MM.1S (cell line): ENCODE data around the gene LRRC74B.
"Not testable (repeated sequence)": the region's sequence is repeated elsewhere in the genome, so short reads cannot be mapped to it uniquely, and the experiment has no call there.

Source experiments
- DNase-seq: peaks from one replicate; pipeline ENCODE4 v3.0.0-alpha.2; 2015
- H2AFZ ChIP-seq: fragments of 300-600 bp; sonication (generic); 2 replicates; pipeline ENCODE4 v1.6.0; 2016; ENCODE audit warnings: antibody characterized with exemption, low read length
- H3F3A ChIP-seq: fragments of 300-600 bp; sonication (generic); 2 replicates; pipeline ENCODE4 v1.6.1; 2016; ENCODE audit warnings: mild to moderate bottlenecking, antibody characterized with exemption, low read length, moderate library complexity, mixed read lengths; ENCODE audit not compliant: insufficient read depth
- H3K27ac ChIP-seq: fragments of 300-600 bp; sonication (generic); 2 replicates; pipeline ENCODE4 v1.5.1; 2016; ENCODE audit warnings: mild to moderate bottlenecking, low read length
- H3K27me3 ChIP-seq: fragments of 300-600 bp; sonication (generic); replicated peaks from 2 replicates; pipeline ENCODE4 v1.6.0; 2016; ENCODE audit warnings: low read length; ENCODE audit not compliant: insufficient read depth
- H3K36me3 ChIP-seq: fragments of 300-600 bp; sonication (generic); replicated peaks from 2 replicates; pipeline ENCODE4 v1.6.1; 2016; ENCODE audit warnings: mild to moderate bottlenecking, low read length, mixed read lengths; ENCODE audit not compliant: insufficient read depth
- H3K4me1 ChIP-seq: fragments of 300-600 bp; sonication (generic); 2 replicates; pipeline ENCODE4 v1.6.1; 2016; ENCODE audit warnings: low read length, mixed read lengths
- H3K4me2 ChIP-seq: fragments of 300-600 bp; sonication (generic); 2 replicates; pipeline ENCODE4 v1.6.0; 2016; ENCODE audit warnings: low read depth, low read length
- H3K4me3 ChIP-seq: fragments of 300-600 bp; sonication (generic); 2 replicates; pipeline ENCODE4 v1.5.1; 2016; ENCODE audit warnings: low read length, mixed read lengths
- H3K79me2 ChIP-seq: fragments of 300-600 bp; sonication (generic); 2 replicates; pipeline ENCODE4 v1.6.1; 2016; ENCODE audit warnings: mixed run types, low read length, mixed read lengths
- H3K9ac ChIP-seq: fragments of 300-600 bp; sonication (generic); 2 replicates; pipeline ENCODE4 v1.6.1; 2016; ENCODE audit warnings: low read length, mixed read lengths
- H3K9me2 ChIP-seq: fragments of 300-600 bp; sonication (generic); replicated peaks from 2 replicates; pipeline ENCODE4 v1.6.1; 2016; ENCODE audit warnings: mild to moderate bottlenecking, low read length, mixed read lengths; ENCODE audit not compliant: insufficient read depth
- H3K9me3 ChIP-seq: fragments of 300-600 bp; sonication (generic); replicated peaks from 2 replicates; pipeline ENCODE4 v1.6.1; 2016; ENCODE audit warnings: mild to moderate bottlenecking, low read length, mixed read lengths; ENCODE audit not compliant: insufficient read depth
- H4K20me1 ChIP-seq: fragments of 300-600 bp; sonication (generic); 2 replicates; pipeline ENCODE4 v1.6.1; 2016; ENCODE audit warnings: mild to moderate bottlenecking, low read length, moderate library complexity, mixed read lengths; ENCODE audit not compliant: insufficient read depth
- EZH2 ChIP-seq: fragments of 300-600 bp; sonication (generic); optimal IDR thresholded peaks from 2 replicates; pipeline ENCODE3; 2017; ENCODE audit warnings: low read depth, mild to moderate bottlenecking, antibody characterized with exemption, low read length, mixed read lengths
- EZH2phosphoT487 ChIP-seq: fragments of 300-600 bp; sonication (generic); IDR thresholded peaks from 2 replicates; pipeline ENCODE4 v1.6.1; 2018; ENCODE audit warnings: antibody characterized with exemption, low read length
- TF ChIP-seq, protein P1 (sequence below): fragments of 300-600 bp; sonication (generic); IDR thresholded peaks from 2 replicates; pipeline ENCODE4 v1.5.1; 2016; ENCODE audit warnings: antibody characterized with exemption, low read length, mixed read lengths

LRRC74B gene

DNA sequence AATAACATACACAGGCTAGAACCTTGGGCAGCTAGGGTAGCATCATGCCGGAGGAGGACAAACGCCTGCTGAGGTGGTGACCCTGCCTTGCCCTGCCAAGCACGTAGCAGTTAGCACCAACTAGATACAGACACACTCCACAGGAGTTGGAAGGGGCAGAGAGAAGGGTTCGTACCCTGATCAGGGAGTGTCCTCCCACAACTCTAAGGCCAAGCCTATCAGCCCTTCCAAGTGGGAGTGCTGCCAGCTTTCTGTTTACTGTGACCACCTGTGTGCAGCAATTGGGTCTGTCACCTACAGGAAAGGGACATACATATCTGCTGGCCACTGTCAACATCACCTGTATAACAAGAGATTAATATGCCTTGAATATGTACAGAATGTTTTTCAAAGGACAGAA, 42.0 kb upstream of the LRRC74B start:
- H3K9ac ChIP-seq, result no peak overlapping the region
- H3K27me3 ChIP-seq, result peaks cover 22% of the 10 kb centered on the region
- no peak overlapping the region for H2AFZ ChIP-seq
- no peaks in the 10 kb centered on the region for H3K9me2 ChIP-seq
- H3F3A ChIP-seq, result peaks cover 16% of the 10 kb centered on the region
- H3K9me3 ChIP-seq, result no peaks in the 10 kb centered on the region
- H4K20me1 ChIP-seq, result no peaks in the 10 kb centered on the region
- TF ChIP-seq, protein P1, sequence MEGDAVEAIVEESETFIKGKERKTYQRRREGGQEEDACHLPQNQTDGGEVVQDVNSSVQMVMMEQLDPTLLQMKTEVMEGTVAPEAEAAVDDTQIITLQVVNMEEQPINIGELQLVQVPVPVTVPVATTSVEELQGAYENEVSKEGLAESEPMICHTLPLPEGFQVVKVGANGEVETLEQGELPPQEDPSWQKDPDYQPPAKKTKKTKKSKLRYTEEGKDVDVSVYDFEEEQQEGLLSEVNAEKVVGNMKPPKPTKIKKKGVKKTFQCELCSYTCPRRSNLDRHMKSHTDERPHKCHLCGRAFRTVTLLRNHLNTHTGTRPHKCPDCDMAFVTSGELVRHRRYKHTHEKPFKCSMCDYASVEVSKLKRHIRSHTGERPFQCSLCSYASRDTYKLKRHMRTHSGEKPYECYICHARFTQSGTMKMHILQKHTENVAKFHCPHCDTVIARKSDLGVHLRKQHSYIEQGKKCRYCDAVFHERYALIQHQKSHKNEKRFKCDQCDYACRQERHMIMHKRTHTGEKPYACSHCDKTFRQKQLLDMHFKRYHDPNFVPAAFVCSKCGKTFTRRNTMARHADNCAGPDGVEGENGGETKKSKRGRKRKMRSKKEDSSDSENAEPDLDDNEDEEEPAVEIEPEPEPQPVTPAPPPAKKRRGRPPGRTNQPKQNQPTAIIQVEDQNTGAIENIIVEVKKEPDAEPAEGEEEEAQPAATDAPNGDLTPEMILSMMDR, result no peak
- TF ChIP-seq EZH2, result no peak
- TF ChIP-seq EZH2phosphoT487, result no peak
- peaks cover 21% of the 10 kb centered on the region for H3K79me2 ChIP-seq
- no peak overlapping the region for H3K4me2 ChIP-seq
- no peak for DNase-seq
- no peak overlapping the region for H3K4me3 ChIP-seq
- H3K27ac ChIP-seq, result no peak overlapping the region
- H3K4me1 ChIP-seq, result peaks cover 9% of the 10 kb centered on the region; the same call in 1 of the 2 replicates
- no peaks in the 10 kb centered on the region for H3K36me3 ChIP-seq

DNA sequence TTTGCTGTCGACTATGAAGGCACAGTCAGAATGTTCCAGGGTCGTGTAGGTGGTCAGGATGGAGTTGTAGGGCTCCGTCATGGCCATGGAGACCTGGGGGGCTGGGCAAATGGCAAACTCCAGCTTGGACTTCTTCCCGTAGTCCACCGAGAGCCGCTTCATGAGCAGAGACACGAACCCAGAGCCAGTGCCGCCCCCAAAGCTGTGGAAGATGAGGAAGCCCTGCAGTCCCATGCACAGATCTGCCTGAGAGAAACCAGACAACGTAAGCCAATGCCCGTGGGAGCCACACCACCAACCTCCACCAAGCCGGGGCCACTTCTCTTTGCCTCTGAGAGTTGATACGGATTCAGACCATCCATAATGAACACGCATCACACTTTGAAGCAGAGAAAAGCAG, 36.5 kb upstream of the LRRC74B start:
- H3K27ac ChIP-seq, H4K20me1 ChIP-seq, H3F3A ChIP-seq, DNase-seq, H3K4me1 ChIP-seq, H3K79me2 ChIP-seq, H3K9me2 ChIP-seq, H2AFZ ChIP-seq, H3K9ac ChIP-seq, H3K4me3 ChIP-seq, H3K36me3 ChIP-seq, H3K9me3 ChIP-seq, H3K4me2 ChIP-seq: not testable (repeated sequence)
- H3K27me3 ChIP-seq, result peaks cover 43% of the 10 kb centered on the region

DNA sequence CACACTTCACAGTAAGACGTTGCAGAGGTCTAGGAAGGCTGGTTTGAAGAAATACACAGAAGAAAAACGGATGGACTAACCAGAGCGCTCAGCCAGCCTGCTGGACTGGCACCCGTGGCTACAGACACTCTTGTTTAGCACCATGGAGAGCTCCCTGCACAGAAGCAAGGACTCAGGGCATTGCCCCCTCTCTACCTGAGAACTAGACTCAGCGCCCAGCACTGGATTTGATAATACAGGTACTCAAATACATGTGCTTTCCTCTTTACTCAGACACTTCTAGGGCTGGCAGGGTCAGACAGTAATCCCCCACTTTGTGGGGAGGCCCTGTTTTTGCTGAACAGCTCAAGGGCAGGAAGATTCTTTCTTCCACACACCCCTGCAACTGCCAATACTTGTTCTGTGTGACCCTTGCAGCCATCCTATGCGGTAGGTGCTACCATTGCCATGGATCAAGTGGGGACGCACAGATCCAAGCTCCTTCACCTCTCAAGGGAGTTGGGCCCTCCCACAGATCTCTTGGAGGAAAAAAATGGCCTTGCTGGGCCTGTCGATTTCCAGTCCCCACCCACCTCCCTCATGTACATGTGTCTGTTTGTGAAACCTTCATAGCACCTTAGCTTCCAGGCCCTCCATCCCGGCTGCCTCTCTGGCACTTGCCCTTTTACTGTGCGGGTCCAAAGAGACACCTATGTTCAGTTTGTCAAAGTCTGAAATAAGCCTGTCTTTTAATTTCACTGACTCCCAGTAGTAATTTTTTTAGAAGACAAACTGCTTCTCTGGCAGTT, 35.9 kb upstream of the LRRC74B start:
- no peaks in the 10 kb centered on the region for H4K20me1 ChIP-seq
- no peak overlapping the region for H3K4me3 ChIP-seq
- H3K4me1 ChIP-seq, result no peaks in the 10 kb centered on the region; the same call in 1 of the 2 replicates
- H3K36me3 ChIP-seq, result no peaks in the 10 kb centered on the region
- no peaks in the 10 kb centered on the region for H3K9me3 ChIP-seq
- no peak overlapping the region for H3K27ac ChIP-seq
- no peak overlapping the region for H2AFZ ChIP-seq
- peaks cover 47% of the 10 kb centered on the region for H3K27me3 ChIP-seq
- no peaks in the 10 kb centered on the region for H3F3A ChIP-seq
- H3K4me2 ChIP-seq, result no peak overlapping the region
- no peaks in the 10 kb centered on the region for H3K79me2 ChIP-seq
- peak; percentile 66 for DNase-seq
- H3K9ac ChIP-seq, result no peak overlapping the region
- H3K9me2 ChIP-seq, result no peaks in the 10 kb centered on the region
- TF ChIP-seq EZH2phosphoT487, result no peak
- no peak for TF ChIP-seq EZH2
- TF ChIP-seq, protein P1, result no peak

DNA sequence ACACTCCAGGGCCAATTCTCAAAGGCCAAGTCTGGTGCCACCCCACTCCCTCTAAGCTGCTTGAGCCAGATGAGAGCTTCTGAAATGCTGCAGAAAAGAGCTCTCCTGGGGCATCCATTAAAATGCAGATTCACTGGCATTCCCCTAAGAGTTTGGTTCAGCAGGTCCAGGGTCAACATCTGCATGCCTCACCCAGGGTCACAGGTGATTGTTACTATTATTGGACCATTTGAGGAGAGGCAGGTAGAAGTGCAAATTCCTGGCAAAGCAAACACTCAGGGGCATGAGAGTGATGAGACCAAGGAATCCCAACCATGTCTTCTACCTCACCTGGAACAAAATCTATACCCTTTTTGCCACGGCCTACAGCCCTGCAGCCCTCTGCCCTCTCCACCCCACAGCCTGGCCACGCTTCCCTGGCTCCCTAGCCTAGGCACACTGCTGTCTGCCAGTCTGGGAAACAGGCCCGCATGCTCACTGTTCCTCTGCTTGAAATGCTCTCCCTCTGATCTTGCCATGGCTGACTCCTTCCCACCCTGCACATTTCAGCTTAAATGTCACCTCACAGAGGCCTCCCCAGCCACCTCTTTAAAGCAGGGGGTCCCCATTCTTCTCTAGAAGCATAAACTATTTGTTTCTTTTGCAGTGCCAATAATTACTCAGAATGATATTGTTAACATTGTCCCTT, 35.2 kb upstream of the LRRC74B start:
- Histone ChIP-seq H2AFZ (no peak overlapping the region), H3K4me1 (no peaks in the 10 kb centered on the region; the same call in 1 of the 2 replicates), H3K9me3 (no peaks in the 10 kb centered on the region), H3F3A (no peaks in the 10 kb centered on the region), H4K20me1 (no peaks in the 10 kb centered on the region), H3K79me2 (no peaks in the 10 kb centered on the region), H3K27me3 (peaks cover 51% of the 10 kb centered on the region), H3K27ac (no peak overlapping the region), H3K4me3 (no peak overlapping the region), H3K9ac (no peak overlapping the region), H3K4me2 (no peak overlapping the region), H3K36me3 (no peaks in the 10 kb centered on the region), H3K9me2 (no peaks in the 10 kb centered on the region)
- TF ChIP-seq EZH2, result no peak
- TF ChIP-seq EZH2phosphoT487, result no peak
- TF ChIP-seq, protein P1, result no peak
- DNase-seq, result no peak
